ENCODE measurements around the gene EFNA2. TPM values are rescaled to one million over a fixed set of nuclear protein-coding genes. Genes with fewer than 3 reads are reported as not detected.

The EFNA2 gene
- total RNA-seq, 1 donor from 2014 or later, result 28.0 TPM

GRCh38 chr19:1280636-1281568 is 4.8 kb upstream of the EFNA2 start:
- H3K9me3 Mint-ChIP-seq, result no peaks in the 10 kb centered on the region
- DNase-seq (ENCODE audit: low read depth, low spot score), result no peak
- H3K27me3 Mint-ChIP-seq (ENCODE audit: low read depth), result peaks cover 20% of the 10 kb centered on the region
- no peak for TF ChIP-seq CTCF (conservative IDR thresholded peaks at IDR 0.05)
- H3K36me3 Mint-ChIP-seq (ENCODE audit: low read depth), result peaks cover 3% of the 10 kb centered on the region
- H3K4me1 Mint-ChIP-seq, result peaks cover 21% of the 10 kb centered on the region
- H3K27ac Mint-ChIP-seq (ENCODE audit: unreplicated experiment), result no peak overlapping the region
- H3K4me3 Mint-ChIP-seq, result peak overlapping the region; percentile 73

GRCh38 chr19:1281569-1282287 is 3.9 kb upstream of the EFNA2 start:
- DNase-seq (ENCODE audit: low read depth, low spot score), result no peak
- Mint-ChIP-seq H3K4me1 (peaks cover 18% of the 10 kb centered on the region), H3K4me3 (peak overlapping the region; percentile 77), H3K27ac (ENCODE audit: unreplicated experiment) (no peak overlapping the region), H3K36me3 (ENCODE audit: low read depth) (peaks cover 3% of the 10 kb centered on the region), H3K27me3 (ENCODE audit: low read depth) (peaks cover 20% of the 10 kb centered on the region), H3K9me3 (no peaks in the 10 kb centered on the region)
- no peak for TF ChIP-seq CTCF (conservative IDR thresholded peaks at IDR 0.05)

- Mint-ChIP-seq H3K27ac (ENCODE audit: unreplicated experiment) (no peak overlapping the region), H3K9me3 (no peaks in the 10 kb centered on the region), H3K36me3 (ENCODE audit: low read depth) (peaks cover 3% of the 10 kb centered on the region), H3K4me3 (peak overlapping the region; percentile 64), H3K4me1 (peaks cover 16% of the 10 kb centered on the region), H3K27me3 (ENCODE audit: low read depth) (peaks cover 20% of the 10 kb centered on the region)
- no peak for DNase-seq (ENCODE audit: low read depth, low spot score)
- TF ChIP-seq CTCF (conservative IDR thresholded peaks at IDR 0.05), result no peak
Observed at GRCh38 chr19:1282588-1283206, 3.0 kb upstream of the EFNA2 start.

DNA sequence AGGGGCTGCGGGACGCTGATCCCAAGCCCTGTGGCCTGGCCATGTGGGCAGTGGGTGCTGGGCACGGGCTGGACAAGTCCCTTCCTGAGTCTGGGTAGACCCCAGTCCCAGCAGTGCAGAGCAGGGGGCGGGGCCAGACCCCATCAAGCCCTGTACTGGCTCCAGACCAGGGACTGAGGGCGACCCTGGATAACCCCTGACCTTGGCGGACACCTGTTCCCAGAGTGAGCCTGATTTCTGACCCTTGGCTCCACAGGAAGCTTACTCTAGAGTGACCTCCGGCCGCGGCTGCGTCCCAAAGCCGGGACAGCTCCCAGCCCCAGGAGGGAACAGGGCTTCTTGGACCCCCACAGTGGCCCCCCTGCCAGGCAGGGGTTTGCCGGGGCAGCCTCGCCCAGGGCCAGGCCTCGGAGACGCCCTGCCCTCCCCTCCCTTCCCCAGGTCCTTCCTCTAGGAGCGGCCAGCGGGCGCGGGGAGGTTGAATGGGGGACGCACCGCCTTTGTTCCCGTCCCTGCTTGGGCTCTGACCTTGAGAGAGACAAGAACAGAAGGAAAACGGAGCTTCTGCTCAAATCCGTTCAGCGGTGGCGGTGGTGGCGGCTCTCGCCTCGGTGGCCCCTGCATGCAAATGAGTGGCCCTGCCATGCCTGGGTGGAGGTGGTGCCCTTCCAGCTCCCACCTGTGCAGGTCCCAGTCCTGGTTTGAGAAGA is 2.3 kb upstream of the EFNA2 start:
- DNase-seq (ENCODE audit: low read depth, low spot score), result no peak
- peak overlapping the region; percentile 64 for H3K4me3 Mint-ChIP-seq
- H3K9me3 Mint-ChIP-seq, result no peaks in the 10 kb centered on the region
- H3K27me3 Mint-ChIP-seq (ENCODE audit: low read depth), result peaks cover 20% of the 10 kb centered on the region
- peaks cover 16% of the 10 kb centered on the region for H3K4me1 Mint-ChIP-seq
- peaks cover 3% of the 10 kb centered on the region for H3K36me3 Mint-ChIP-seq (ENCODE audit: low read depth)
- no peak for TF ChIP-seq CTCF (conservative IDR thresholded peaks at IDR 0.05)
- no peak overlapping the region for H3K27ac Mint-ChIP-seq (ENCODE audit: unreplicated experiment)

DNA sequence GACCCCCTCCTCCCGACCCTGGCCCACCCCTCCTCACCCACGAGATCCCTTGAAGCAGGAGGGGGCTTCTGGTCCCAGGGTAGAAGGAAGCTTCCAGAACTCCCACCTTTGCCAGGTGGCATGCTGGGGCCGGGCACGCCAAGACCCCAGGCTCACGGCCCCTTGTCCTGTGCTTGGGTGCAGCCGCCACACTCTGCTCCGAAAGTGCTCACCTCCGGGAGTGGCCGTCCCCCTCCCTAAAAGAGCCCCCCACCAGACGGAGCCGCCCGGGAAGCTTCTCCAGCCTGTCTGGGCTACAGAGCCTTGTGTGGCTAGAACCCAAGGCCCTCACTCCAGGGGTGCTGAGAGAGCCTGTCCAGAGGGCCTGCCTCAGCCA is 1.8 kb upstream of the EFNA2 start:
- peak overlapping the region; percentile 74 for H3K4me3 Mint-ChIP-seq
- peaks cover 16% of the 10 kb centered on the region for H3K4me1 Mint-ChIP-seq
- H3K27me3 Mint-ChIP-seq (ENCODE audit: low read depth), result peaks cover 20% of the 10 kb centered on the region
- H3K27ac Mint-ChIP-seq (ENCODE audit: unreplicated experiment), result no peak overlapping the region
- no peak for TF ChIP-seq CTCF (conservative IDR thresholded peaks at IDR 0.05)
- H3K9me3 Mint-ChIP-seq, result no peaks in the 10 kb centered on the region
- no peak for DNase-seq (ENCODE audit: low read depth, low spot score)
- peaks cover 3% of the 10 kb centered on the region for H3K36me3 Mint-ChIP-seq (ENCODE audit: low read depth)

Measured in neural crest cell (in vitro differentiated cells).